K562 (cell line): ENCODE data around the gene ZFAND2A.
"Not testable (repeated sequence)": the region's sequence is repeated elsewhere in the genome, so short reads cannot be mapped to it uniquely, and the experiment has no call there.

Experiments
- CREB1 ChIP-seq, 2 experiments: sonication (generic) in 1 of 2; formaldehyde crosslinking in 1 of 2; IDR thresholded peaks; 2 replicates each; pipeline versions ENCODE4 v1.6.1 to v1.8.0; 2012 to 2022; ENCODE audit warnings: inconsistent platforms in 1 of 2, mild to moderate bottlenecking in 1 of 2, missing genetic modification reagents in 1 of 2, moderate library complexity in 1 of 2
- GABPB1 ChIP-seq: sonication (generic); formaldehyde crosslinking; IDR thresholded peaks from 2 replicates; pipeline ENCODE4 v1.8.0; 2022; ENCODE audit warnings: mild to moderate bottlenecking, missing genetic modification reagents
- REST ChIP-seq, 2 experiments: fragments of 450-650 bp; formaldehyde crosslinking in 1 of 2; IDR thresholded peaks; 2 replicates each; pipeline versions ENCODE4 v1.4.0 to v1.6.1; 2014 to 2020; ENCODE audit warnings: mild to moderate bottlenecking in 2 of 2, borderline replicate concordance in 1 of 2, low read depth in 1 of 2
- SAFB2 ChIP-seq: fragments of 200-400 bp; formaldehyde crosslinking; IDR thresholded peaks from 2 replicates; pipeline ENCODE4 v1.6.1; 2018; ENCODE audit warnings: borderline replicate concordance, low read length, low read depth, moderate library complexity; ENCODE audit not compliant: severe bottlenecking
- SMC3 ChIP-seq: conservative IDR thresholded peaks from 2 replicates; pipeline ENCODE4 v1.6.1; 2011; ENCODE audit warnings: low read depth, low read length, improper control_type of control experiment; ENCODE audit not compliant: insufficient read depth
- STAG1 ChIP-seq: sonication (generic); formaldehyde crosslinking; IDR thresholded peaks from 2 replicates; pipeline ENCODE4 v1.5.0; 2020; ENCODE audit warnings: missing genetic modification reagents, borderline replicate concordance
- ZNF584 ChIP-seq: fragments of 200-800 bp; sonication (Bioruptor generic); IDR thresholded peaks from 2 replicates; pipeline ENCODE4 v1.6.1; 2016; ENCODE audit warnings: low read depth, mild to moderate bottlenecking, missing genetic modification characterization, missing compliant biosample characterization
- TF ChIP-seq, protein P1 (sequence below), 3 experiments: IDR thresholded peaks in 2 of 3; conservative IDR thresholded peaks in 1 of 3; 2 replicates each; pipeline ENCODE4 v1.5.1; 2011 to 2012; ENCODE audit warnings: low read length in 3 of 3, mild to moderate bottlenecking in 3 of 3, control low read depth in 2 of 3, improper control_type of control experiment in 1 of 3, inconsistent platforms in 1 of 3, low read depth in 1 of 3, mixed read lengths in 1 of 3, moderate library complexity in 1 of 3; ENCODE audit not compliant: insufficient read depth in 2 of 3

GRCh38 chr7:1196441-1196840 lies 36.4 kb upstream of the ZFAND2A start:
- TF ChIP-seq GABPB1; SAFB2; SMC3; ZNF584; CREB1 (IDR thresholded peaks at IDR 0.05); CREB1 (CRISPR knock-in tag; IDR thresholded peaks at IDR 0.05); STAG1; REST (IDR thresholded peaks at IDR 0.05; ENCODE audit: borderline replicate concordance); REST (CRISPR knock-in tag; IDR thresholded peaks at IDR 0.05; ENCODE audit: low read depth): not testable (repeated sequence)
- TF ChIP-seq, protein P1, sequence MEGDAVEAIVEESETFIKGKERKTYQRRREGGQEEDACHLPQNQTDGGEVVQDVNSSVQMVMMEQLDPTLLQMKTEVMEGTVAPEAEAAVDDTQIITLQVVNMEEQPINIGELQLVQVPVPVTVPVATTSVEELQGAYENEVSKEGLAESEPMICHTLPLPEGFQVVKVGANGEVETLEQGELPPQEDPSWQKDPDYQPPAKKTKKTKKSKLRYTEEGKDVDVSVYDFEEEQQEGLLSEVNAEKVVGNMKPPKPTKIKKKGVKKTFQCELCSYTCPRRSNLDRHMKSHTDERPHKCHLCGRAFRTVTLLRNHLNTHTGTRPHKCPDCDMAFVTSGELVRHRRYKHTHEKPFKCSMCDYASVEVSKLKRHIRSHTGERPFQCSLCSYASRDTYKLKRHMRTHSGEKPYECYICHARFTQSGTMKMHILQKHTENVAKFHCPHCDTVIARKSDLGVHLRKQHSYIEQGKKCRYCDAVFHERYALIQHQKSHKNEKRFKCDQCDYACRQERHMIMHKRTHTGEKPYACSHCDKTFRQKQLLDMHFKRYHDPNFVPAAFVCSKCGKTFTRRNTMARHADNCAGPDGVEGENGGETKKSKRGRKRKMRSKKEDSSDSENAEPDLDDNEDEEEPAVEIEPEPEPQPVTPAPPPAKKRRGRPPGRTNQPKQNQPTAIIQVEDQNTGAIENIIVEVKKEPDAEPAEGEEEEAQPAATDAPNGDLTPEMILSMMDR (IDR thresholded peaks at IDR 0.05 in 2 of 3, conservative IDR thresholded peaks at IDR 0.05 in 1 of 3; ENCODE audit: insufficient read depth in 2 of 3, low read depth in 1 of 3, low read length in 3 of 3), result not testable (repeated sequence)
